GM21737 (cell line): ENCODE data around the gene SKOR1.
A peak's percentile ranks its signal among the peaks of the same experiment; 100 is the strongest.

Experiments used
- ATAC-seq: cut with Tn5 transposase; IDR thresholded peaks from one replicate; pipeline ENCODE4 v1.9.1; 2021; ENCODE audit warnings: mild to moderate bottlenecking, moderate library complexity; ENCODE audit not compliant: unreplicated experiment

Gene SKOR1

DNA sequence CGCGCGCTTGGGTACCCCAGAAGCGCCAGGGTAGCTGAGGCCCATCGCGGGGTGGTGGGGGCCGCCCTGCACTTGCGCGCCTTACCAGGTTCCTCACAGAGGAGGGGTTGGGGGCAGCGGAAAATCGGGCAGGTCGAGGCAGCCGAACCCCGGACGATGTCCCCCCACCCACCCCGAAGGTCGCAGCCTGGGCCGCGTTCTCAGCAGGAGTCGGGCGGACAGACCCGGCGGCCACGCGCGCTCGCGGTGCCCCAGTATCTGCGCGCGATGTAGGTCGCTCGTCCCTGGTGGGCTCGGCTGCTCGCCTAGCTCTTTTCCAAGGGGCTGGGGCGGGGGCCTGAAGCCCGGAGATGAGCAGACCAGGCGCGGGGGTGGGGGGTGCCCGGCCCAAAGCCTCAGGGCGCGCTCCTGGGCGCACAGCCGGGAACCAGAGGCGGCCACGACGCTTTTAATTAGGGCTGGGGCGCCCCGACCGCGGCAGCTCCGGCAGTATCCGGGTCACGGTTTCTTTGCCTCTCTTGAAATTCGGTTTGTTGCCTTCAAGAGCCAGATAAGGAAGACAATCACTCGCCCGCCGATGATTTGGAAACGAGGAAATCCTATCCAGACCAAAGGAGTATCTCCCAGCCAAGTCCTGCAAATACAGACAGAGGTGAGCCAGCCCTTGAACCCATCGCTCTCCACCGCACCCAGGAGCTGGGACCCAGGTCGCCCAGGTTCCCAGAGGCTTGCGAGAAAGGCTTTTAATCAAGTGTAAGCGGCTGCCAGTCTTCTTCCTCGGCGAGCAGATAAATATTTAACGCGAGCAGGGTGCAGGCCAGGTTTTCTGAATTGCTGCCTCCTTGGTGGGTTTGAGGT lies 4.6 kb downstream of the SKOR1 start:
- ATAC-seq = no peak

GRCh38 chr15:67831363-67831762 lies 6.1 kb downstream of the SKOR1 start:
- ATAC-seq = no peak

GRCh38 chr15:67832031-67832551 lies 6.8 kb downstream of the SKOR1 start:
- ATAC-seq = no peak

GRCh38 chr15:67832897-67833709 lies 7.8 kb downstream of the SKOR1 start:
- ATAC-seq = no peak

GRCh38 chr15:67833710-67834511 lies 8.6 kb downstream of the SKOR1 start:
- no peak for ATAC-seq

DNA sequence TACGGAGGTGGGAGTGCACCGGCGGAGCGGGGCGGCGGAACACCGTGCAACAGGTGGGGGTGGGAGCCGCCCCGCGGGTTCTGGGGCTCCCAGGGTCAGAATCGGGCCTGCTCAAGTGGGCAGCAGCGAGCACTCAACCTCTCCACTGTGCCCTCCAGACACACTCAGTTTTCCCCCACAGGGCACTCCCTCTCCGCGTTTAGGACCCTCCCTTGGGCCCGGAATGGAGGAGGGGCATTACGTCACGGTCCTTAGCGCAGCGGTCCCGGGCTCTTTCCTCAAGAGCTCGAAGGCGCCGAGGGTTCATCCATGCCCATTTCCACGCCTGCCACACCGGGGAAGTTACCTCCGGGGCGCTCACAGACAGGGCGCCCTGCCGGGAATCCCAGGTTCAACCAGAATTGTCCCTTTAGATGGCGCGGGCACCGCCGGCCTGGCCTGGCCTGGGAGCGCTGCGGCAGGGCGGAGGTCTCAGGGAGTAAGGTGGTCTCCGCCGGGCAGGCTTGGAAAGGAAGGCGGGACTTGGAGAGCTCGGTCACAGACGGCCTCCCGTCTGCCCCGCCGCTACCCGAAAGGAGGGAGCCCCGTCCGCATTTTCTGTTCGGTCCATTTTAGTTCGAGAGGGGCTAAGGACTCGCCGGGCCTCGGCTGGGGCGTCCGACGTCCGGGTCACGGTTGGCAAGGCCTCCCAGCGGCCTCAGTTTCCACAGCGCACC lies 9.4 kb downstream of the SKOR1 start:
- ATAC-seq = no peak

DNA sequence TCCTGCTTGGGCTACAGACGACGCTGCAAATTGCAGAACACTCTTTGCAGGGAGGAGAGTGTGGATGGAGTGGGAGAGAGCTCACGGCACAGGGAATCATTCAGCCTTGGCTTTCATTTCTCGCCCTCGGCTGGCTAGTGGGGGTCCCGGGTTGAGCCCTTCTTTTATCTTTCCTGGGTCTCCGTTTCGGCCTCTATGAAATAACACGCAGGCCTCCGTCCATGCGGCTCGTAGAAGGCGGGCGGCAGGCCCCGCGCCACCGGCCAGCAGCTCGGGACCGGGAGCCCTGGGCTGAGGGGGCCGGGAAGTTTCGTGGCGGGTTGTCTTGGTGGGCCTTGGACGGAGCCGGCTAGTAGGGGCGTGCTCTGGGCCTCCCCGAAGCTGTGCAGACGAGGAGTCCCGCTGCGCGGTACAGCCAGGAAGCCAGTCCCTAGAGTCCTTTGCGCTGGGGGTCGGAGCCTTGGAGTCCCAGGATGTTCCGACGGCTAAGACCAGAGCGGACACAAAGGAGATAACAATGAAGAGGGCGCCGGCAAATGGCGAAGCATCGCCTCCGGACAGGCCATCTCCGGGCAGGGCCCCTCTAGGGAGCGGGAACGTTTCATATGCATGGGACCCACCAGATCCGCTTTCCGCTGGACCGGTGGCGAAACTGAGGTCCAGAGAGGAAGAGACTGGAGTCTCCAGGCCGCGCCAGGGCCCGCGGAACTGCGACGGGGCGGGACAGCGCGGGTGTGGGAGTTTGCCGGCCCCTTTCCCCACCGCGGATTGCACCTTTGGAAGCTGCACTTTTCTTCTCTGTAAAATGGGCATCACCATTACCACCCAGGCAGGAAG lies 10.2 kb downstream of the SKOR1 start:
- no peak for ATAC-seq

DNA sequence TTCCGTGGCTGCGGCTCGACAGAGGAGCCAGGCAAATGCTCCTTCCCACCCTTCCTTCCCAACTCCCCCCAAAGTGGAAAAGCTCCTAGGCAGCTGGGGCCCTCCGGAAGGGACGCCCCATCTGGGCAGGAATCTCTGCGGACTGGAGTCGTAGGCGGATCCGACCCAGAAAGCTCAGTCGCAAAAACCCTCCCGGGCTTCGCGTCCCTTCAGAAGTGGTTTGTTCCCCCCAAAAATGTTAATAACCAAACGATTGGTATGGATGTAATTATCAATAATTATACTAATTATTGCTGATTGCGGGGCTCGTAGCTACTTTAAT lies 10.8 kb downstream of the SKOR1 start:
- no peak for ATAC-seq

DNA sequence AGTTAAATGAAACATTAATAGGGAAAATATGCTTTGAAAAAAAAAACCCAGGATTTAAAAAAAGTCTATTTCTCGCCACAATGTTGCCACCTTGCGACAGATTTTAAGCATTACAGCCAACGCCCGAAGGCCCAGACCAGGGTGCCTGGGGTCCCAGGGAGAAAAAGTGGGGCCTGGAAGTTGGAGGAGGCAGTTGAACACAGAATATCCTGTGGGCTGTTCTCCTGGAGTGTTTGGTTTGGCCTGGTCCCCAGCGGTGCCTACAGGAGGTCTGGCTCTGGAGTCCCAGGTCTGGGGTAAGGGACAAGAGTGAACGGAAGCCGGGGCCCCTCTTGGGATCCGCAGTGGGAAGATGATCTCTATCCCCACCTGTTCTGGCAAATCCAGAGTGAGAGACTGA lies 11.2 kb downstream of the SKOR1 start:
- ATAC-seq = no peak

DNA sequence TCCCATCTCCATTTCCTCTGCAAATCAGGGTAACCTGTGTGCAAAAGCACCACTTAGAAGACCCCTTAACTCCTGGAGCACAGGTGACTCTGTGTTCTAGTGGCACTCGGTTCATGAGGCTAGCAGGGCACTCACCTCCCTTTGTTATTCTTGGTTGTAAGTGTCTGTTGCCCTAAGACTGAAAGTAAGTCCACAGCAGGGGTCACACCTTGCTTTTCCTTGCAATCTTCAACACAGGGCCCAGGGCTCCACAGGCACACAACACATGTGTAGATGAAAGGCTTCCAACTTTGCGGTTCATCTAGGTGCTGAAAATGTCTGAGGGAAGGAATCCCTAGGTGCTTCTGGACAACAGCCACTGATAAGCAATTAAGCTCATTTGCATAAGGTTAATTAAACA lies 11.6 kb downstream of the SKOR1 start:
- ATAC-seq = no peak

DNA sequence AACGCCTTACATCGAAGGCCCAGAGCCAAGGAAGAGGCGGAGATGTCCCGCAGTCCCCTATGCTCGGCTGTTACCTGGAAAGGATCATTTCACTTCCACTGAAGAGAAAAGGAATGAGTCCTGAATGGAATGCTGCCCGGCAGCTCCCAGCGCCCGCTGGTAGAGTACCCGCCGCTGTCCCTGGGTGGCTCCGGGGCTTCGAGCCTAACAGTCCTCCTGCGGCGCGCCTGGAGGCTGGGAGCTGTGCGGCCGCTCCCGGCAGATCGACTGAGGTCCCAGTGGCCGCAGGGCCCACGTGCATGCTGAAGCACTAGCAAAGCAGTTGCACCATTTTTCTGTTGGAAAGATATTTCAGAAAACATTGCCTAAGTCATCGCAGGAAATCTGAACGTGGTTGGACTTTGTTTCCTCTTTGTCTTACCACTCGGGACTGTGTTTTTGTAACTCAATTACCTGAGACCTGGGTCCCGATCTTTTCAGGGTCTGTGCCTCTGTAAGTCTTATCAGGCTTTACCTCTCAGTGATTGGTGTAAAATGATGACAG lies 13.6 kb downstream of the SKOR1 start:
- no peak for ATAC-seq

DNA sequence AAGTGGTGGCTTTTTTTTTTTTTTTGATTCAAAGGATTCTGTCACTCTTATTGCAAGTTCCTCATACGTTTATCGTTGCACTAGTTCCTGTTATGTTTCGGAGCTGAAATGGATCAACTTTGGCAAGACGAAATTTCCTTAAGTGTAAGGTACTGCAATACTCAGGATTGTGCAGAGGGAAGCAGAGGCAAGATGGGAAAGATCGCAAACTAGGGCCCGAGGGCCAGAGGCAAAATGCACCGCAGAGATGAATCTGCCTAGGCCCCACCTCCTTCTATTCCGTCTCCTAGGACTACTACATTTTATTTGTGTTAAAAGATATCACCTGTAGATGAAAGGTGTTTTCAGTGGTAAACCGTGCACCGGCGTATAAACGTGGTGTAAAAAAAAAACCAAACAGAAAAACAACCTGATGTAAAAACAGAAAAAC lies 14.2 kb downstream of the SKOR1 start:
- ATAC-seq = no peak

- ATAC-seq = peak; percentile 78
Measured at GRCh38 chr15:67839929-67840748, 14.8 kb downstream of the SKOR1 start, which contains the start of gene RNU6-1. Gene RNU6-1, minus strand, starts transcription at chr15:67840045.

GRCh38 chr15:67840749-67841512 lies 15.6 kb downstream of the SKOR1 start:
- no peak for ATAC-seq

GRCh38 chr15:67841513-67841762 lies 16.1 kb downstream of the SKOR1 start:
- ATAC-seq = no peak

DNA sequence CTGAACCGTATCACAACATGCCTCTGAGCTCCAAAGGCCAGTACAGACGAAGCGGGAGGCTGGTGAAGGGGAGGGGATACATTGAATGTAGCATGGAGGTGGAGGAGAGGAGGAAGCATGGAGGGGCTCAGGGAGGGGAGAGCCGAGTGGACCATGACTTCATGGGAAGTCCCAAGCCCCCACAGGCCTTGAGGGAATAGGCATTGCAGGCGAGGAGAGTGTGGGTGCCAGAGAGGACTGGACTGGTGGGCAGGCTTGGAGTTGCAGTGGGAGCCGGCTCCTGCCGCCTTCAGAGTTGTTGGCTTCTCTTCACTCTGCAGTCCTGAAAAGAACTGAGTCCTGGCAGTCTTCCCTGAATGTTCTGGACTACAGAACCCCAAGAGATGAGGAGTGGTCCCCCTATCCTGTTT lies 17.8 kb downstream of the SKOR1 start:
- no peak for ATAC-seq

GRCh38 chr15:67843571-67844387 lies 18.5 kb downstream of the SKOR1 start:
- ATAC-seq = no peak
